Activated CD8-positive, alpha-beta memory T cell treated with anti-CD3 and anti-CD28 coated beads, Interleukin-2, amount 50 U/mL, for 1 hour (primary cell): ENCODE measurements around the gene BRD3OS.
"Not testable (repeated sequence)": the region's sequence is repeated elsewhere in the genome, so short reads cannot be mapped to it uniquely, and the experiment has no call there.

Experiments used
- DNase-seq: peaks from one replicate; pipeline ENCODE4 v3.0.0-alpha.2; 2020; ENCODE audit errors: extremely low read depth

BRD3OS gene

GRCh38 chr9:134063571-134064450 is 38.5 kb downstream of the BRD3OS start:
- DNase-seq, result no peak

- no peak for DNase-seq
Measured at GRCh38 chr9:134064711-134065110, 39.4 kb downstream of the BRD3OS start.

GRCh38 chr9:134065612-134066419 is 40.5 kb downstream of the BRD3OS start:
- no peak for DNase-seq

GRCh38 chr9:134066526-134066912 is 41.2 kb downstream of the BRD3OS start:
- no peak for DNase-seq

- DNase-seq, result no peak
Measured at GRCh38 chr9:134066913-134067851, 41.9 kb downstream of the BRD3OS start.

GRCh38 chr9:134067904-134068743 is 42.8 kb downstream of the BRD3OS start, which contains the start of gene BRD3:
Gene BRD3, minus strand, starts transcription at chr9:134068026. Its CDS starts 14,549 bp downstream, at chr9:134053477.
- peak; percentile 35 for DNase-seq

- no peak for DNase-seq
Measured at GRCh38 chr9:134068744-134069479, 43.6 kb downstream of the BRD3OS start.

- no peak for DNase-seq
Measured at GRCh38 chr9:134069480-134070399, 44.5 kb downstream of the BRD3OS start.

GRCh38 chr9:134071149-134071548 is 45.9 kb downstream of the BRD3OS start:
- DNase-seq, result no peak

GRCh38 chr9:134072683-134073082 is 47.4 kb downstream of the BRD3OS start:
- not testable (repeated sequence) for DNase-seq

- DNase-seq, result no peak
Measured at GRCh38 chr9:134073500-134073899, 48.2 kb downstream of the BRD3OS start.

- DNase-seq, result not testable (repeated sequence)
Measured at GRCh38 chr9:134075689-134076088, 50.4 kb downstream of the BRD3OS start.

- DNase-seq, result no peak
Measured at GRCh38 chr9:134076644-134077043, 51.4 kb downstream of the BRD3OS start.
